Non-pigmented ciliary epithelial cell (primary cell): Measurements from ENCODE around the gene LCT.

Experiments used
- DNase-seq: peaks from one replicate; pipeline ENCODE4 v3.0.0-alpha.2; 2010; ENCODE audit warnings: low read depth

The LCT gene

GRCh38 chr2:135742325-135742757 lies 94.6 kb downstream of the LCT start:
- DNase-seq = peak; percentile 24

DNA sequence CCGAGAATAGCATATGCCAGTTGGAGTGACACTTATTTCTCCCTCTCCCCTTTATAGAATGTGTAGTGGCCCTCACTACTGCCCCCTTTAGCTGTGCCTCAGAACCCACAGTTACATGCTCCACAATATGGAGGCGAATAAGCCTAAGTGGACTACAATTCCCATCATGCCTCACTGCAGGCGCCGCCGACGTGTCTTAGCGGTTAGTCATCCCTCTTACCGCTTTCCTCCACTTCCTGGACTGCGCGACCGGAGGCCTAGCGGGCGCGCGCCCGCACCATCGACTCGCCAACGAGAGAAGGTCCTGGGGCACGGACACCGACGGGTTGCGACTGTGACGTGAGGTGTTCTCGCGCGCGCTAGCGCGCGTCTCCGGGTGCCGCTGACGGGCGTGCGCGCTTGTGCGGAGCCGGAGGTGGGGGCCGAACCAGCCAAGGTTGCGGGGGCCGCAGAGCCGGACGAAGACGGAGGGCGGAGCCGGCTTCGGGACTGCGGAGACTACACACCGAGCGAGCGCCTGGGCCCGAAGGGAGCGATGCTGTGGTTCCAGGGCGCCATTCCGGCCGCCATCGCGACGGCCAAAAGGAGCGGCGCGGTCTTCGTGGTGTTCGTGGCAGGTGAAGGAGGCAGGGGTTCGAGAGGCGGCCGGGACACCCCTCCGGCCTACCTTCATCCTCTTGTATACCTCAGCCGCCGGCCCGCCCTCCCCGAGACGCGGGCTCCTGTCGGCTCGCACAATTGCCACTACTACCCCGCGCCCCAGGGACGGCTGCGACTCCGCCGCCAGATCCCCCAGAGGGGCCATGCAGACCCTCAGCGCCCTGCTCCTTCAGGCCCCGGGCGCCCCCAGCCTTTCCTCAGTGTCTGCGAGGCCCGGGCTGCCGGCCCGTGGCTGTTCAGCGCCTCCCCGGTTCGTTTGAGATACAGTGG lies 95.3 kb downstream of the LCT start, which contains the start of gene UBXN4:
UBXN4 (plus strand) TSS at position 461 of the 930 bp plus-strand sequence; CDS start at position 536, 75 bp downstream.
- peak; percentile 96 for DNase-seq

- DNase-seq = no peak
Measured at GRCh38 chr2:135741043-135741394, 96.0 kb downstream of the LCT start.

- no peak for DNase-seq
Measured at GRCh38 chr2:135740206-135740605, 96.8 kb downstream of the LCT start.
